Measurements from ENCODE around the gene ALOX15. TPM values are rescaled to one million over a fixed set of nuclear protein-coding genes. Genes with fewer than 3 reads are reported as not detected.

ALOX15 gene
- total RNA-seq, 1 donor from 2014 or later, result not detected

DNA sequence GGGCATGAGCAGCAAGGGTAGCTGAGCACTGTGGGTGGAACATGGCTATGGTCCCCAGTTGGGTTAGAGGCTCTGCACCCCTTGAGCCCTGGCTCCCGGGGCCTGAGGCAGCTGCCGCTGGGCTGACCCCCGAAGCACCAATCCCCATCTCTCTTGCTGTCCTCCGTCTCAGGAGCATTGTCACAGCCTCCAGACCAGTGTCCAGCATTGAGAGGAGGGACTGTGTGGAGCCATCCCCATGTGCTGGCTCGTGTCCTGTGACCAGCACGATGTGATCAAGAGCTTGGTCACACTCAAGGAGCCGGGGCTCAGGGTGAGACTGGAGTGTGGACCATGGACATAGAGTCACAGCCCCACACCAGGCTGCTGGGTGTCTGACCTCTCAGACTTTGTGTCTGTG, 54.3 kb downstream of the ALOX15 start:
- DNase-seq (ENCODE audit: low read depth), result no peak
- TF ChIP-seq, protein P1, sequence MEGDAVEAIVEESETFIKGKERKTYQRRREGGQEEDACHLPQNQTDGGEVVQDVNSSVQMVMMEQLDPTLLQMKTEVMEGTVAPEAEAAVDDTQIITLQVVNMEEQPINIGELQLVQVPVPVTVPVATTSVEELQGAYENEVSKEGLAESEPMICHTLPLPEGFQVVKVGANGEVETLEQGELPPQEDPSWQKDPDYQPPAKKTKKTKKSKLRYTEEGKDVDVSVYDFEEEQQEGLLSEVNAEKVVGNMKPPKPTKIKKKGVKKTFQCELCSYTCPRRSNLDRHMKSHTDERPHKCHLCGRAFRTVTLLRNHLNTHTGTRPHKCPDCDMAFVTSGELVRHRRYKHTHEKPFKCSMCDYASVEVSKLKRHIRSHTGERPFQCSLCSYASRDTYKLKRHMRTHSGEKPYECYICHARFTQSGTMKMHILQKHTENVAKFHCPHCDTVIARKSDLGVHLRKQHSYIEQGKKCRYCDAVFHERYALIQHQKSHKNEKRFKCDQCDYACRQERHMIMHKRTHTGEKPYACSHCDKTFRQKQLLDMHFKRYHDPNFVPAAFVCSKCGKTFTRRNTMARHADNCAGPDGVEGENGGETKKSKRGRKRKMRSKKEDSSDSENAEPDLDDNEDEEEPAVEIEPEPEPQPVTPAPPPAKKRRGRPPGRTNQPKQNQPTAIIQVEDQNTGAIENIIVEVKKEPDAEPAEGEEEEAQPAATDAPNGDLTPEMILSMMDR (conservative IDR thresholded peaks at IDR 0.05; ENCODE audit: low read depth, low read length), result no peak
- no peak overlapping the region for H3K4me3 ChIP-seq (ENCODE audit: low read depth, low read length)

DNA sequence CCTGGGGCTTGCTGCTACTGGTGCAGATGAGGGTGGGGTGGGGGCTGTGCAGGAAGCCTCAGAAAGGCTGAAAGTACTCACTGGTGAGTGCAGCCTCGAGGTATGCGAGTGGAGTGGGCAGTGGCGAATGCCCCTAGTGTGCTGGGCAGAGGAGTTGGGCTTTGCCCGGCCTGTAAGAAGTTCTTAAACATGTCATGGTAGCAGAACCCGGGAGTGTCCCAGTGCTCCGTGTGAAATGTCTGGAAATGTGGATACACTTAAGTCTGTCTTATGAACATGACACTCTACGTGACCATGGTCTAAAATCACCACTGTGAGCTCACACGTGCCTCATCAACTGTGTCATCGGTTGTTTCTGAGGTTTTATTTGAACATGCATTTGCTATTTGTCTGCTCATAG, 55.4 kb downstream of the ALOX15 start:
- H3K4me3 ChIP-seq (ENCODE audit: low read depth, low read length), result no peak overlapping the region
- TF ChIP-seq, protein P1 (conservative IDR thresholded peaks at IDR 0.05; ENCODE audit: low read depth, low read length), result no peak
- no peak for DNase-seq (ENCODE audit: low read depth)

DNA sequence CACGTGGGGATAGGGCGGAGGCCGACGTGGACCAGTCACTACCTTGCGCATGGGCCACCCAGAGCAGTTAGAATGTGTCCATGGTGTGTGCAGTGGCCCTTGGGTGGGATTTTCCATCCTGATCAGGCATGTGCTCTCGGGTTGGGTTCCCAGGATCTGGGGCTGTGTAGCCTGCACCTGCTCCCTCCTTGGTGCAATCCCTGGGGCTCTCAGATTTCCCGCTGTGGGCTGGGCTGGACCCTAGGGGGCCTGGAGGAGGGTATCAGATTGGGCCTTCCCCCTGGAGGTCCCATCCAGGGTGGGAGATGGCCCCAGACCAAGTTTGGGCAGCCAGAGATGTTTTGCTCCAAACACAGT, 55.9 kb downstream of the ALOX15 start:
- peak; percentile 40 for DNase-seq (ENCODE audit: low read depth)
- TF ChIP-seq, protein P1 (conservative IDR thresholded peaks at IDR 0.05; ENCODE audit: low read depth, low read length), result no peak
- H3K4me3 ChIP-seq (ENCODE audit: low read depth, low read length), result peak overlapping the region; percentile 57

DNA sequence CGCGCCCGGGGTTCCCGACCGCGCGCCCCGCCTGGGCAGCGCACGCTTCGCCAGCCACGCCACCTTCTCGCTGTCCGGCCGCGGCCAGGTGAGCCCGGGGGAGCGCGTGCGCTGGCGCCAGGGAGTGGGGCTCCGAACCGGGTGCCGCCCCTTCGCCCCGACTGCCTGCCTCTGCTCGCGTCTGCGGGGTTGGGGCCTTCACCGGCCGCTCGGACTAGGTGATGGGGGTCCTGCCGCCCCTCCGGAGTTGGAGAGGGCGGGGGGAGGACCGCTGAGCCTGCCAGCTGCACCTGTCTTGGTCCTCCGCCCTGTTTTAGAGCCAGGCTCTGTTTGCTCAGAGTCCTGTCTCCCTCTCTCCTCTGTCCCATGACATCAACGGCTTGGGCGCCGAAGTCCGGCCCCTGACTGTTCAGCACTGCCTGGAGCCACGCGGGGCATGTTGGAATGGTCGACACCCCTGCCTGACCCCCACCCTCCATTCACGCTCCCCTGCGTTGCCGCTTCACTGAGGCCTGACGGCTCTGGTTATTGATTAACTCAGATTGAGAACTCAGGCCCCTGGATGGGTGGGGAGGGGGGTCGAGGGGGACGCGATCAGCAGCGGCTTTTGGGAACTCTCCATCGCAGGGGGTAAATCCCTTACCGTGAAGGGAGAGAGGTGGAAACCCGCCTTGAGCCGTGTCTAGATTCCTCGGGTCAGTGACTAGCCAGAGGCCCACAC, 56.4 kb downstream of the ALOX15 start:
- DNase-seq (ENCODE audit: low read depth), result peak; percentile 41
- TF ChIP-seq, protein P1 (conservative IDR thresholded peaks at IDR 0.05; ENCODE audit: low read depth, low read length), result no peak
- H3K4me3 ChIP-seq (ENCODE audit: low read depth, low read length), result peak overlapping the region; percentile 57

DNA sequence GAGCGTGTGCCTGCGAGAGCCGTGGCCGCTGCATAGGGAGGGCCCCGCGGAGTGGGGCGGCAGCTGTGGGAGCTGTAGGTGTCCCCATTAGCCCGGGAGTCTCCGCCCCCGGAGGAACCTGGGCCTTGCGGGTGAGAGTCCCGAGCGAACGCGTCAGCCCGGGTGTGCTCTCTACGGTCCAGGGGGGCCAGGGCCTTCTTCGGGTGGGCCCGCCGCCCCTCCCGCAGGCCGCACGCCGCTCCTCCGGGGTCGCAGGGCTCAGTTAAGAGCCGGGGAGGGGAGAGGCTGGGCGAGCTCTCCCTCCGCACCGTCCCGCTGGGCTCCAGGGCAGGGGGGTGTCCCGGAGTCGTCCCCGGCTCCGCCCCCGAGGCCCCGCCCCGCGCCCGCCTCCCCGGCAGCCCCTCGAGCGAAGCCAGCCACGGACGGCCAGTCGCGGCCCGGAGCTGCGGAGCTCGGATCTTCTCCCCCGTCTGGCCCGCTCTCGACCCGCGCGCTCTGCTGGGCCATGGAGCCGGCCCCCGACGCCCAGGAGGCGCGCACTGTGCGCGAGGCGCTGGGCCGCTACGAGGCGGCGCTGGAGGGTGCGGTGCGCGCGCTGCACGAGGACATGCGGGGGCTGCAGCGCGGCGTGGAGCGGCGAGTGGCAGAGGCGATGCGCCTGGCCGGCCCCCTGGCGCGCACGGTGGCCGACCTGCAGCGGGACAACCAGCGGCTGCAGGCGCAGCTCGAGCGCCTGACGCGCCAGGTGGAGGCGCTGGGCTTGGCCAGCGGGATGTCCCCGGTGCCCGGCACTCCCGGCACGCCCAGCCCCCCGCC, 57.2 kb downstream of the ALOX15 start, which contains the start of gene SMTNL2:
SMTNL2 (plus strand) TSS at position 429 of the 816 bp plus-strand sequence; CDS start at position 506, 77 bp downstream.
- DNase-seq (ENCODE audit: low read depth), result no peak
- TF ChIP-seq, protein P1 (conservative IDR thresholded peaks at IDR 0.05; ENCODE audit: low read depth, low read length), result no peak
- H3K4me3 ChIP-seq (ENCODE audit: low read depth, low read length), result peak within 1 kb of the TSS; percentile 57

DNA sequence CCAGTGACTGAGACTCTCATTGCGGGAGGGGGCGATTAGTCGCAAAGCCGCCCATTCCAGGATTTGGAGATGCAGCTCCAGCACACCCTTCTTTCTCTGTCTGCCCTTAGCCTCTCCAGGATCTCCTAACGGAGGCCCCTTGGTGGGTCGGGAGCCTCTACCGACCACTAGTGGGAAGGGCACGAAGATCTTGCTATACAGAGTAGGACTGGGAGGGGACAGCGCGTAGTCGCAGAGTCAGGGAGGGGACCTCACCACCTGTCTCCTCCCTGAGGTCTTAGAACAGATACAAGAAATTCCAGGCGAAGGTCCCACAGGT, 57.7 kb downstream of the ALOX15 start:
- H3K4me3 ChIP-seq (ENCODE audit: low read depth, low read length), result peak overlapping the region; percentile 57
- DNase-seq (ENCODE audit: low read depth), result no peak
- TF ChIP-seq, protein P1 (conservative IDR thresholded peaks at IDR 0.05; ENCODE audit: low read depth, low read length), result peak; percentile 40

Measured in epithelial cell of proximal tubule (primary cell).